ENCODE measurements around the gene PRRT3. TPM values are rescaled to one million over a fixed set of nuclear protein-coding genes. Genes with fewer than 3 reads are reported as not detected.
A peak's percentile ranks its signal among the peaks of the same experiment; 100 is the strongest.

Gene PRRT3
- total and polyA plus RNA-seq, 9 of the 15 experiments (the other 6 are each of a cell fraction or from before 2014, with no cell fraction given) = 0.06 to 1.9 (median 1.2) TPM

DNA sequence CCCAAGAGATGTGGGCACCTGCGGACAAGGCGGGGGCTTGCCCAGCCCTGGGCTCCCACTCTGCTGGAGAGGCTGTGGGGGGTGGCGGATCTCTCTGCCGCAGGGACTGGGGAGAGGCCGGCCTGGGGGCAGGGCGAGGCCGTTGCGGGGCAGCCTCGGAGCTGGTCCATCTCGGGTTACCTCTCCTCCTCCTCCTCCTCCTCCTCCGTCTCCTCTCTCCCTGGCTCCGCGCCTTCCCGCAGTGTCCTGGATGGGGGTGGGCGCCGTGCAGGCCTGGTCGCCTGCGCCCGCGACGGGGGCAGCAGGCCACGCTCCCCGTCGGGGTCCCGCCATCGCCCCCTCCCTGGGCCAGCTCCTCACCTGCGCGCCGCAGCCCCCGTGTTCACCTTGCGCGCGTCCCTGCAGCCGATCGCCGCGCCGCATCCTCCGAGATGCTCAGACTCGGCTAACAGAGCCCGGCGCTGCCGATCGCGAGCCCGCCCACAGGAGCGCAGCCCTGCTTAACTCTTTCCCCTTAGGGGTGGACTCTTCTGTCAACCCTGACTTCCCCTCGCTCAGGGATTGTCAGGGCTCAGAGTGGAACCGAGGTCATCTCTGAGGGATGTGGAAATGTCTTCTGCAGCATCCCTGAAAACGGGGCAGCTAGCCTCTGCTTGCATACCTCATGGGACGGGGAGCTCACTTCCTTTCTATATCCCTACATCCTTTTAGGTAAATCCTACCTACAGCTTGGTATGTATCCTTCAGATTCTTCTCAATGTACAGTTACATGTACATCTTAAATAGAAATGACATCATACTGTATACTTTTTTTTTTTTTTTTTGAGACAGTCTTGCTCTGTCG lies at the start of gene PRRT3 (continued):
- TF ChIP-seq ZFP1 (CRISPR knock-in tag; IDR thresholded peaks at IDR 0.05) (no peak), ZNF23 (CRISPR knock-in tag; IDR thresholded peaks at IDR 0.05) (no peak), SIX5 (IDR thresholded peaks at IDR 0.05; ENCODE audit: borderline replicate concordance in 1 of 2, insufficient read depth in 1 of 2, low read depth in 1 of 2, low read length in 2 of 2) (no peak), ZNF41 (CRISPR knock-in tag; conservative IDR thresholded peaks at IDR 0.05) (no peak), NCOR1 (IDR thresholded peaks at IDR 0.05) (no peak), MYNN (IDR thresholded peaks at IDR 0.05) (no peak), MYNN (CRISPR knock-in tag; IDR thresholded peaks at IDR 0.05) (no peak), CTBP1 (IDR thresholded peaks at IDR 0.05; ENCODE audit: borderline replicate concordance) (peak; percentile 99)
- TF ChIP-seq, protein P1, sequence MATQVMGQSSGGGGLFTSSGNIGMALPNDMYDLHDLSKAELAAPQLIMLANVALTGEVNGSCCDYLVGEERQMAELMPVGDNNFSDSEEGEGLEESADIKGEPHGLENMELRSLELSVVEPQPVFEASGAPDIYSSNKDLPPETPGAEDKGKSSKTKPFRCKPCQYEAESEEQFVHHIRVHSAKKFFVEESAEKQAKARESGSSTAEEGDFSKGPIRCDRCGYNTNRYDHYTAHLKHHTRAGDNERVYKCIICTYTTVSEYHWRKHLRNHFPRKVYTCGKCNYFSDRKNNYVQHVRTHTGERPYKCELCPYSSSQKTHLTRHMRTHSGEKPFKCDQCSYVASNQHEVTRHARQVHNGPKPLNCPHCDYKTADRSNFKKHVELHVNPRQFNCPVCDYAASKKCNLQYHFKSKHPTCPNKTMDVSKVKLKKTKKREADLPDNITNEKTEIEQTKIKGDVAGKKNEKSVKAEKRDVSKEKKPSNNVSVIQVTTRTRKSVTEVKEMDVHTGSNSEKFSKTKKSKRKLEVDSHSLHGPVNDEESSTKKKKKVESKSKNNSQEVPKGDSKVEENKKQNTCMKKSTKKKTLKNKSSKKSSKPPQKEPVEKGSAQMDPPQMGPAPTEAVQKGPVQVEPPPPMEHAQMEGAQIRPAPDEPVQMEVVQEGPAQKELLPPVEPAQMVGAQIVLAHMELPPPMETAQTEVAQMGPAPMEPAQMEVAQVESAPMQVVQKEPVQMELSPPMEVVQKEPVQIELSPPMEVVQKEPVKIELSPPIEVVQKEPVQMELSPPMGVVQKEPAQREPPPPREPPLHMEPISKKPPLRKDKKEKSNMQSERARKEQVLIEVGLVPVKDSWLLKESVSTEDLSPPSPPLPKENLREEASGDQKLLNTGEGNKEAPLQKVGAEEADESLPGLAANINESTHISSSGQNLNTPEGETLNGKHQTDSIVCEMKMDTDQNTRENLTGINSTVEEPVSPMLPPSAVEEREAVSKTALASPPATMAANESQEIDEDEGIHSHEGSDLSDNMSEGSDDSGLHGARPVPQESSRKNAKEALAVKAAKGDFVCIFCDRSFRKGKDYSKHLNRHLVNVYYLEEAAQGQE (IDR thresholded peaks at IDR 0.05; ENCODE audit: borderline replicate concordance) = peak; percentile 88
- TF ChIP-seq, protein P1 (CRISPR knock-in tag; IDR thresholded peaks at IDR 0.05; ENCODE audit: low read depth) = no peak
- TF ChIP-seq, protein P2, sequence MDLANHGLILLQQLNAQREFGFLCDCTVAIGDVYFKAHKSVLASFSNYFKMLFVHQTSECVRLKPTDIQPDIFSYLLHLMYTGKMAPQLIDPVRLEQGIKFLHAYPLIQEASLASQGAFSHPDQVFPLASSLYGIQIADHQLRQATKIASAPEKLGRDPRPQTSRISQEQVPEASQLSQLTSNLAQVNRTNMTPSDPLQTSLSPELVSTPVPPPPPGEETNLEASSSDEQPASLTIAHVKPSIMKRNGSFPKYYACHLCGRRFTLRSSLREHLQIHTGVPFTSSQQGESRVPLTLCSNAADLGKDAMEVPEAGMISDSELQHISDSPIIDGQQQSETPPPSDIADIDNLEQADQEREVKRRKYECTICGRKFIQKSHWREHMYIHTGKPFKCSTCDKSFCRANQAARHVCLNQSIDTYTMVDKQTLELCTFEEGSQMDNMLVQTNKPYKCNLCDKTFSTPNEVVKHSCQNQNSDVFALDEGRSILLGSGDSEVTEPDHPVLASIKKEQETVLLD (IDR thresholded peaks at IDR 0.05) = 0 out of 2 replicates have a peak, but pooled peaks have one; percentile 49

Data from K562 (cell line).